ENCODE results near the gene BBOF1.

GRCh38 chr14:74019408-74020137 is 424 bp downstream of the BBOF1 start:
- no peak for TF ChIP-seq CTCF (IDR thresholded peaks at IDR 0.05)
- TF ChIP-seq EZH2phosphoT487 (IDR thresholded peaks at IDR 0.05) = no peak

All from neural progenitor cell (in vitro differentiated cells).